Epidermal melanocyte (primary cell): Measurements from ENCODE around the gene TOGARAM2.

ENCODE experiments used
- DNase-seq: peaks from one replicate; pipeline ENCODE4 v3.0.0; 2011; ENCODE audit warnings: low spot score; ENCODE audit not compliant: insufficient read length

TOGARAM2 gene

DNA sequence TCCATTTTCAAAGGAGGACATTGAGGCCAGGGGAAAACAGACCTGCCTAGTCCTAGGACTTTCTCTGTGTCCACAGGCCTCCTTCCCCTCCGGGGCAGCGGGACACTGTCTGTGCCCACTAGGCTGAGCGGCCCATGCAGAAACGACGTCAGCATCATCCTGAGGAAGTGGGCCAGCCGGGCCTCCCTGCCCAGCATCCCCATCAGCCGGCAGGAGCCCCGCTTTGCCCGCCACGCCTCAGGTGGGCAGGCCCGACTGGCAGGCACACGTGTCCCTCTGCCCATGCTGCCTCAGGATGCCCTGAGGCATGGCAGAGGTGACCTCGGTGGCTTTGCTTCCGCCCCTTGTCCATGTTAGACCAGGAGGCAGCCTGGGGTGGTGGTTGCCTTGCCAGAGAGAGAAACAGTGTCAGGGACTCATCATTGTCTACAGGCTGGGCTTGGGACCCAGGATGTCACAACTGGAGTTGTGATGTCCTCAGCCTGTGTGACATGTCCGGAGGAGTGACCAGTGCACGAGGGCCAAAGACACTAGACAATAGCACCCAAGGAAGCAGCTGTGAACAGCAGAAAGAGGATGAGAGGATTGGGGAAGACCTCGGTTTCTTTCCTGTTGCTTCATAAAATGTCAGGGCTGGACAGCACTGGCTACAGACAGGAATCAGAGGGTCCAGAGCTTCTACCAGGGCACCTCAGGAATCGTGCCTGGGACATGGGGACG lies 36.8 kb downstream of the TOGARAM2 start:
- no peak for DNase-seq

- DNase-seq = no peak
Measured at GRCh38 chr2:29021886-29022285, 40.8 kb downstream of the TOGARAM2 start.

GRCh38 chr2:29022679-29023078 lies 41.6 kb downstream of the TOGARAM2 start:
- DNase-seq = no peak

DNA sequence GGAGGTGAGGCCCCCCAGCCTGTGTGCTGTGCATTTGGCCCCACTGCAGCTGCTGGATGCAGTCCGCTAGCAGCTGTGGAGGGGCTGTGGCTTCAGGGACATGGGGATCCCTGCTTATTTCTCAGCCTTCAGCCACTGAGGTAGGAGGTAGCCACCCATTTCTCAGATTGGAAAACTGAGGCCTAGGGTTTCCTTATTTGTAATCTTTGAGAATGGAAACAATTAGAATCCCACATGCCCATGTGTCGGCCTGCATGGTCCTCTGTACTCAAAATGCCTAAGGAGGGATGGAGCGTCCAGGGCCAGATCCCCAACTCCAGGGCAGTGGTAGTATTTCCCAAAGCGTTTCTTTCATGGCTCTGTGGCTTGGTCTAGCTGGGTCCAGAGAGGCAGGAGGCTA lies 42.1 kb downstream of the TOGARAM2 start:
- DNase-seq = no peak

GRCh38 chr2:29024882-29025430 lies 43.9 kb downstream of the TOGARAM2 start:
- no peak for DNase-seq

GRCh38 chr2:29025711-29026110 lies 44.6 kb downstream of the TOGARAM2 start:
- DNase-seq = no peak

GRCh38 chr2:29031046-29031445 lies 49.9 kb downstream of the TOGARAM2 start:
- DNase-seq = no peak

- DNase-seq = no peak
Measured at GRCh38 chr2:29032189-29032588, 51.1 kb downstream of the TOGARAM2 start.

- peak; percentile 42 for DNase-seq
Measured at GRCh38 chr2:29033172-29033571, 52.1 kb downstream of the TOGARAM2 start.

DNA sequence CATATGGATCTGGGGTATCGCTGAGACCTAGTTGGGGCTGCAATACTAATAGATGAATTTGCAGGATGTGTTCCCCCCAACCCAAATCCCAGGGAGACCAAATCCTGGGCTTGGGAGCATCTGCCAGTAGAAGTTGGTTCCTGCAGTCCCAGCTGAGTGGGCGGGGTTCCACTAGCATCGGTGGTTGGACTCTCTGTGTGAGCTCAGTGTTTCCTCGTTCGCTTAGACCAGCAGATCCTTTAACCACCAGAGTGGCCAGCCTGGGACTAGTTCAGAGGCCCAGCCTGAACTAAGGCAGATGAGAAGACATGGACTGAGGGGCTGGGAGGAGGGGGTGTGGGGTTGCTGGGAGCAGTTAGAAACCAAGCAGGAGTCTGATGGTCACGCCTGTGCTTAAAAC lies 52.6 kb downstream of the TOGARAM2 start:
- no peak for DNase-seq

DNA sequence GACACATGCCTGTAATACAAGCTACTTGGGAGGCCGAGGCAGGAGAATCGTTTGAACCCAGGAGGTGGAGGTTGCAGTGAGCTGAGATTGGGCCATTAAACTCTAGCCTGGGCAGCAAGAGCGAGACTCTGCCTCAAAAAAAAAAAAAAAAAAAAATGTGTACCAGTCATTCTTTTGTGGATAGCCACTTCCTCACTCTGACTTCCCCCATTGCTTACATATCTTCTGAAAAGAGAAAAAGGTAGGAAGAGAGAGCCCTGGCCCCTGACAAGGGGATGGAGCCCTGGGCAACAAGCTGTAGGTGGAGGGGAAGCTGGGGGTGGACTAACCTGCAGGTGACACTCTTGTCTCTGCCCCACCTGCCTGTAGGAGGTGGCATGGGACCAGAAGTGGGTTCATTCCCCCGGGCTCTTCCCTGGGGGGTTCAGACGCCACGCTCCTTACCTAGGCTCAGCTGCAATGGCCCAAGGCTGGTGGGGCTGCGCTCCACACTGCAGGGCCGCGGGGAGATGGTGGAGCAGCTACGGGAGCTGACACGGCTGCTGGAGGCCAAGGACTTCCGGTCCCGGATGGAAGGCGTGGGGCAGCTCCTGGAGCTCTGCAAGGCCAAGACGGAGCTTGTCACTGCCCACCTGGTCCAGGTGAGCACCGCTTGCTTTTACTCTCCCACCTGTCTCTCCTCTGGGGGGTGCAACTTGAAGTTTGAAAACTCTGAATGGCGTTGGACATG lies 54.1 kb downstream of the TOGARAM2 start:
- no peak for DNase-seq

GRCh38 chr2:29039718-29040480 lies 58.8 kb downstream of the TOGARAM2 start:
- no peak for DNase-seq

DNA sequence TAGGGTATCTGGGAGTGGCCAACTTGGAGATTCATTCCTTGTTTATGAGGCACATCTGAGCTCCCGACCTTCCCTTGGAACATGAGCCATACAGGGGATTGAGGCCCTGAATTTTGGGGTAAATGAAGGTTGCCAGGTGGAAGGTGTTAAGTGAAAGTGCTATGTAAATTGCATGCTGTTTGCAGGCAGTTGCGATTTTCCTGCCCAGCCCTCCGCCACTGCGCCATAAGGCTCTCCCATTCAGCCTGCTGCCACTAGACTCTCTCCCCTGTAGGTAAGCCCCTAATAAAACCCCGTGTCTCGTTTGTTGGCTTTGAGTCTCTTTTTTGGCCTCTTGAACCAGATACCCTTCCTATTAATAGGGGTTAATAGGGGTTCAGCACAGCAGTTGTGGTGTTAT lies 59.5 kb downstream of the TOGARAM2 start:
- no peak for DNase-seq

DNA sequence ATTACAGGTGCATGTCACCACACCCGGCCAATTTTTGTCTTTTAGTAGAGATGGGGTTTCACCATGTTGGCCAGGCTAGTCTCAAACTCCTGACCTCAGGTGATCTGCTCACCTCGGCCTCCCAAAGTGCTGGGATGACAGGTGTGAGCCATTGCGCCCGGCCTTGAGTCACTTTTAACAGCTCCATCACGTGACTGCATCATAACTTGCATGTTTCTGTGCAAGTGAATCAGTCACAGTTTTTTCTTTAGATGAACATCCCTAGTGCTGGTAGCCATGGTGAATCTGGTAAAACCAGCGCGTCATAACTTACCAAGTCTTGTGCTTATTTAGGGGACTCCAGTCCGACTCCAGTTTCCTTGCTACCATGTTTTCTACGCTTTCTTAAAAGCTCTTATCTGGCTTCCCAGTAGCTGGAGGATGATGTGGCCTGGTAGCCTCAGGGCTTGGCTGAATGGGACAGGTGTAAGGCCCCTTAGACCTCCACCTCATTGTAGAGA lies 60.1 kb downstream of the TOGARAM2 start:
- no peak for DNase-seq

GRCh38 chr2:29042561-29043075 lies 61.5 kb downstream of the TOGARAM2 start:
- no peak for DNase-seq

DNA sequence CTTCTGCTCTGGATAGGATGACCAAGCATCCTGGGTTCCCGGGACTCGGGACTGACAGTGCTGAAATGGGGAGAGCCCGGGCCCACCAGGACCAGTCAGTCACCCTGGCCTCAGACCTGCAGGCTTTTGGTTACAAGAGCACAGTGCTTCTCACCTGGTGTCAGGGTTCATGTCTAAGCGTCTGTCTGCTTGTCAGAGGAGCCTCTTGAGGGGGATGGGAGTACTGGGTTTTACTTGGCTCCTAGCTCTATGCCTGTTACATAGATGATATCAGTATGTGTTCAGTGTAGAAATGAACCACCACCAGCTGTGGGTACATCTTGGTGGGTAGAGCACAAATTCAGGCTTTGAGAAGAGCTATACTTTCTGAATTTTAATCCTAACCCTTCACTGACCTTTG lies 63.4 kb downstream of the TOGARAM2 start:
- no peak for DNase-seq

DNA sequence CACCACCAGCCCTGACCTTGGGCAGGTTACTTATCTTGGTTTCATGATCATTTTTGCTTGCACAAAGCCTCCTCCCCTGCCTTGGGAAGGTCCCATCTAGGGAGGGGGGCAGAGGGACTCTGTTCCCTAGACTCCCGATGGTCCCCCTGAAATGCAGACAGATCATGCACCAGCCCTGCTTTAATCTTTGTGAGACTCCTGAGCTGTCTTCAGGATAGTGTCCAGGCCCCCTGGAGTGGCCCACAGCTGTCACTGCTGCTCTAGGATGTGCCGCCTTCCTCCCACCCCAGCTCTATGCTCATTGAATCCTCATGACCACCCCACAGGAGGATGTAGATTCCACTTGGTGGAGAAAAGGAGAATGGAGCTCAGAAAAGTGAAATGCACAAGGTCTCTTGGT lies 65.2 kb downstream of the TOGARAM2 start:
- DNase-seq = no peak

GRCh38 chr2:29047083-29047845 lies 66.2 kb downstream of the TOGARAM2 start:
- no peak for DNase-seq

DNA sequence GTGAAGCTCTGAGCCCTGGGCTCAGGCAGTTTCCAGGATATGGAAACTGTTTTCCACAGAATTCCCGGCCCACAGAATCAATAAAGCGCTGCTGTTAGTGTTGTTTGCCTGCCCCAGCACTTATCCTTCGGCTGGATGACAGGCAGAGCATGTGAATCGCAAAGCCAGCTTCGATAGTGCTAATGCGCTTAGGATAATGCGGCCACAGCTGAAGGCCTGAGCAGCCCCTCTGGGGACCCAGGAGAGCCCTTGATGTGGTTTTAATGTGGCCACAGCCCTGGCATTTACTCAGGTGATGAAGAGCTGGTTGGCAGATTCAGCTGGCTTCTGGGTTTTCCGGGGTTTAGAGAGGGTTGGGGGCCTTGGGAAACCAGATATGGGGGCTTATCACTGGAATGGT lies 69.5 kb downstream of the TOGARAM2 start:
- no peak for DNase-seq

DNA sequence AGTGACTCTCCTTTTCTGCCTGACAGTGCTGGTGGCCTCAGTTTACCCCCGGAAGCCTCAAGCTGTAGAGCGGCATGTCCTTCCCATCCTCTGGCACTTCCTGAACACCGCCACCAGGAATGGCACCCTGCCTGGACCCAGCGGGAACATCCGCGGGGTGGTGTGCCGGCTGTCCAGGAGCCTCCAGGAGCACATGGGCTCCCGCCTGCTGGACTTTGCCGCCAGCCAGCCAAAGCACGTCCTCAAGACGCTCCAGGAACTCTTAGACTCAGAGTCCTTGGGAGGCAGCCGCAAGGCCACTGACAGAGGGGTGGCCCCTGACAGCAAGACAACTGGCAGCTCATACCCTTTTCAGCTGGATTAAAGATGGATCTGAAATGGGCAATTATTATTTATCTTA lies 70.6 kb downstream of the TOGARAM2 start:
- no peak for DNase-seq

DNA sequence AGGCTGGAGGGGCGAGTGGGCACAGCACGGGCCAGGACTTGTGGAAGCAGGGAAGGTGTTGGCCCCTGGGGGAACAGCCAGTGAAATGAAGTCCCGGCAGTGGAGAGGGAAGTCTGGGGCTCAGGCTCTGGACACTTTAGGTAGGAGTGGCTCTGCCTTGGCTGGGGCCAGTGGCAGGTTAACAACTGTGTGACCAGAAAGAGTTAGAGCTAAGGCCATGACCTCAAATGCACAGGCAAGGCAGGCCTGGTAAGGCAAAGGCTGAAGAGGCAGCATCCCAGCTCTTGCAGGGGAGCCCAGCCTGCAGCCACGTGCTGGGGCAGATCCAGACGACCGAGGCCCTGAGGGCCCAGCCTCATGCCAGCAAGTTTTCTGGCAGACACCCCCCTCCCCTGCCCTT lies 71.7 kb downstream of the TOGARAM2 start:
- no peak for DNase-seq
